CD4-positive, alpha-beta T cell (primary cell): ENCODE results near the gene OR6X1. TPM values are rescaled to one million over a fixed set of nuclear protein-coding genes. Genes with fewer than 3 reads are reported as not detected.

Source experiments
- ATAC-seq: fragments of 200-7000 bp; cut with Tn5 transposase; one replicate; pipeline ENCODE4 v1.10.0; 2022; ENCODE audit warnings: mild to moderate bottlenecking; ENCODE audit not compliant: poor library complexity
- CTCF ChIA-PET: fragments of 350-600 bp; sonication (Branson Sonifier 250); formaldehyde crosslinking; loops from one replicate; lab custom pipeline; 2021; ENCODE audit warnings: antibody characterized with exemption, inconsistent platforms; lab: Charles Lee
- POLR2A ChIA-PET: fragments of 350-600 bp; sonication (Branson Sonifier 250); formaldehyde crosslinking; loops from one replicate; lab custom pipeline; 2021; ENCODE audit warnings: antibody characterized with exemption, inconsistent platforms; lab: Charles Lee
- DNase-seq, 14 experiments: peaks; one replicate each; pipeline ENCODE4 v3.0.0-alpha.2; 2013 to 2020; ENCODE audit warnings: mixed read lengths in 2 of 14
- H3K27ac ChIP-seq, 2 donors: one replicate each; pipeline versions ENCODE4 v1.5.1 to v1.7.0; 2013; ENCODE audit warnings: low read length in 2 of 2, low read depth in 1 of 2, mild to moderate bottlenecking in 1 of 2
- H3K27me3 ChIP-seq, 2 experiments: 1 replicate in 1 of 2; 2 replicates in 1 of 2; pipeline versions ENCODE4 v1.6.1 to v1.7.0; 2013; ENCODE audit warnings: low read length in 2 of 2, control low read depth in 1 of 2, mild to moderate bottlenecking in 1 of 2, moderate library complexity in 1 of 2; ENCODE audit not compliant: insufficient read depth in 2 of 2, control insufficient read depth in 1 of 2
- H3K36me3 ChIP-seq: one replicate; pipeline ENCODE4 v1.6.1; 2013; ENCODE audit warnings: low read length, control low read depth; ENCODE audit not compliant: insufficient read depth
- H3K4me1 ChIP-seq: one replicate; pipeline ENCODE4 v1.6.1; 2013; ENCODE audit warnings: low read length, control low read depth; ENCODE audit not compliant: insufficient read depth
- H3K4me3 ChIP-seq: one replicate; pipeline ENCODE4 v1.5.1; 2013; ENCODE audit warnings: mild to moderate bottlenecking, low read length, moderate library complexity
- H3K9me3 ChIP-seq, 2 experiments: 1 replicate in 1 of 2; 2 replicates in 1 of 2; pipeline versions ENCODE4 v1.6.1 to v1.7.0; 2013; ENCODE audit warnings: low read length in 2 of 2, mild to moderate bottlenecking in 2 of 2, control low read depth in 1 of 2, moderate library complexity in 1 of 2; ENCODE audit not compliant: control insufficient read depth in 1 of 2, insufficient read depth in 1 of 2
- H3K27ac Mint-ChIP-seq: one replicate; pipeline ENCODE4 v1.8.0; 2020; ENCODE audit warnings: mixed read lengths
- H3K27me3 Mint-ChIP-seq: one replicate; pipeline ENCODE4 v1.8.0; 2021; ENCODE audit warnings: mixed read lengths
- H3K36me3 Mint-ChIP-seq: one replicate; pipeline ENCODE4 v1.8.0; 2021; ENCODE audit warnings: low read depth, mixed read lengths
- H3K4me1 Mint-ChIP-seq: one replicate; pipeline ENCODE4 v1.8.0; 2021; ENCODE audit warnings: low read depth, mixed read lengths
- H3K4me3 Mint-ChIP-seq: one replicate; pipeline ENCODE4 v1.8.0; 2020; ENCODE audit warnings: mild to moderate bottlenecking, mixed read lengths
- H3K9me3 Mint-ChIP-seq: one replicate; pipeline ENCODE4 v1.8.0; 2020; ENCODE audit warnings: mixed read lengths
- intact Hi-C, 2 experiments: fragments of 100-400 bp; cut with DNase I in 1 of 2; cut with micrococcal nuclease in 1 of 2; formaldehyde crosslinking; loops; one replicate each; pipeline versions ENCODE4 v1.15.1 to v1.9.0; 2023 to 2025; cut with DNase I, micrococcal nuclease
- total RNA-seq, 174 experiments: library from RNA in 2 of 174; stranded (reverse) in 2 of 174; gene quantifications; one replicate each; pipeline ENCODE4 v1.2.3 and lab custom pipeline; 2021 to 2026
- TF ChIP-seq, protein P1 (sequence below): fragments of 200-600 bp; IDR thresholded peaks from one replicate; pipeline ENCODE4 v1.8.0; 2022; ENCODE audit warnings: antibody characterized with exemption, mild to moderate bottlenecking

The OR6X1 gene
- total RNA-seq, 2 experiments from 2014 or later, result not detected

DNA sequence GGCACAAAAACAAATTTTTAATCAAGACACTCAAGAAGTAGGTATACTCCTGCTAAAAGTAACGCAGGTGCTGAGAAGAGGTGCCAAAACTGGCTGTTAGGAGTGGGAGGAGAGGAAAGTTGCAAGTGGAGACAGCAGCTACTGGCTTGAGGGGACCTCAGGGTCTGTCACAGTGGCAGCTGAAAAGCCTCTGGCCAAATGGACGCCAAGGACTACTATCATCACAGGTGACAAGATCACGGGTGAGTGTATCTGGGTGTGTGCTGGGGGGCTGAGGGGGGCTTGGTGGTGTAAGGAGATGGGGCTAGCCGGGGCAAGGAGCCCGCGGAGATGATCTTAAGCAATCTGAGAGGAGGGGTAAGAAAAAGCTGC lies 13.5 kb downstream of the OR6X1 start:
- ChIA-PET POLR2A (no interaction called here), CTCF (no interaction called here)
- no peaks in the 10 kb centered on the region for H3K27me3 ChIP-seq
- intact Hi-C loops, result loop anchor here in 1 of 2 experiments (5.0 to 10.0 kb wide), 6 partner anchors 306 to 1212 kb away; partner anchors contain the start of genes CCDC15, ESAM, GRAMD1B and VWA5A
- Mint-ChIP-seq H3K9me3 (no peaks in the 10 kb centered on the region), H3K4me3 (peak overlapping the region; percentile 97), H3K36me3 (peaks cover 40% of the 10 kb centered on the region), H3K27ac (peak overlapping the region; percentile 86), H3K4me1 (peaks cover 47% of the 10 kb centered on the region), H3K27me3 (peaks cover 4% of the 10 kb centered on the region)
- TF ChIP-seq, protein P1, sequence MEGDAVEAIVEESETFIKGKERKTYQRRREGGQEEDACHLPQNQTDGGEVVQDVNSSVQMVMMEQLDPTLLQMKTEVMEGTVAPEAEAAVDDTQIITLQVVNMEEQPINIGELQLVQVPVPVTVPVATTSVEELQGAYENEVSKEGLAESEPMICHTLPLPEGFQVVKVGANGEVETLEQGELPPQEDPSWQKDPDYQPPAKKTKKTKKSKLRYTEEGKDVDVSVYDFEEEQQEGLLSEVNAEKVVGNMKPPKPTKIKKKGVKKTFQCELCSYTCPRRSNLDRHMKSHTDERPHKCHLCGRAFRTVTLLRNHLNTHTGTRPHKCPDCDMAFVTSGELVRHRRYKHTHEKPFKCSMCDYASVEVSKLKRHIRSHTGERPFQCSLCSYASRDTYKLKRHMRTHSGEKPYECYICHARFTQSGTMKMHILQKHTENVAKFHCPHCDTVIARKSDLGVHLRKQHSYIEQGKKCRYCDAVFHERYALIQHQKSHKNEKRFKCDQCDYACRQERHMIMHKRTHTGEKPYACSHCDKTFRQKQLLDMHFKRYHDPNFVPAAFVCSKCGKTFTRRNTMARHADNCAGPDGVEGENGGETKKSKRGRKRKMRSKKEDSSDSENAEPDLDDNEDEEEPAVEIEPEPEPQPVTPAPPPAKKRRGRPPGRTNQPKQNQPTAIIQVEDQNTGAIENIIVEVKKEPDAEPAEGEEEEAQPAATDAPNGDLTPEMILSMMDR, result no peak
- peaks cover 19% of the 10 kb centered on the region for H3K4me1 ChIP-seq
- peak overlapping the region; percentile 33 to 61 for H3K27ac ChIP-seq
- peak overlapping the region; percentile 98 for H3K4me3 ChIP-seq
- DNase-seq (peak in 1 of 14 experiments; percentile 1), ATAC-seq (no peak)
- no peaks in the 10 kb centered on the region for H3K9me3 ChIP-seq
- peaks cover 12% of the 10 kb centered on the region for H3K36me3 ChIP-seq

DNA sequence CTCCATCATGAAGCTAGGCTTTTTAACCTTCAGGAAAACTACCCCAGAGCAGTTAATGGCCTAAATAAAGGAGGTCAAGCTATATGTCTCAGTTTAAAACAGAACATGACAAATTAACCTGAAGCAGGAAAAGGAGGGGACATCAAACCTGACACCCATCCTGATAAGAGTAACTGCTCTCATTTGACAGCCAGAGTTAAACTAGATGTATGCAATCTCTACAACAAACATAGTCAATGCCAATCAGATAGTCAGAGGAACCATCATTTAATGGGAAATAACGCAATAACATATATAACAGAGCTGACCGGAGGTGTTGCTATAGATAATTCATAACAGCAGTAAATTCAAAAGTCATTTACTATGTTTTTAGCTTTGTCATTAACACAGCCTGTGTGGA lies 15.9 kb downstream of the OR6X1 start:
- no peaks in the 10 kb centered on the region for H3K9me3 ChIP-seq
- H3K4me3 ChIP-seq, result no peak overlapping the region
- Mint-ChIP-seq H3K27me3 (no peaks in the 10 kb centered on the region), H3K4me3 (peak overlapping the region; percentile 2), H3K9me3 (no peaks in the 10 kb centered on the region), H3K4me1 (peaks cover 56% of the 10 kb centered on the region), H3K27ac (no peak overlapping the region), H3K36me3 (peaks cover 62% of the 10 kb centered on the region)
- ChIA-PET CTCF (interaction anchor here (0.9 kb wide), 1 partner anchor 9 kb away, joined by 3 read pairs; no protein-coding TSS in a partner anchor), POLR2A (no interaction called here)
- TF ChIP-seq, protein P1, result no peak
- H3K27me3 ChIP-seq, result no peaks in the 10 kb centered on the region
- H3K4me1 ChIP-seq, result peaks cover 19% of the 10 kb centered on the region
- intact Hi-C loops, result no loop called here
- DNase-seq (no peak), ATAC-seq (no peak)
- H3K36me3 ChIP-seq, result peaks cover 32% of the 10 kb centered on the region
- H3K27ac ChIP-seq, result no peak overlapping the region

DNA sequence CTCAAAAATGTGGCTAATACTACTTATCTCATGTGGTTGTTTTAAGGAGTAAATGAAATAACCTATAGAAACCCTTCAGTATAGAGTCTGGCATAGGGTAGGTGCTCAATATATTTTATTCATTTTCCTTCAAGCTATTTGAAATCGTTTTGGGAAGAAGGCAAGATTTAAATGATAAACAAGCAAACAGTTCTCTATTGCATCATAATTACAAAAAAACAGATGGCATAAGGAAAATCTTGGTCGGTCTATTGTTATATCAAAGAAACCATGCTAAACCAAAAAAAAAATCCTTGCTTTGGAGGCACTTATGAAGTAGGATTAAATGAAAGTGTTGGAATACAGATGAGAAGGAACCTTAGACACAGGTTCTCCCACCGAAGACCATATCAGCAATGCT lies 17.5 kb downstream of the OR6X1 start:
- Mint-ChIP-seq H3K9me3 (no peaks in the 10 kb centered on the region), H3K36me3 (peaks cover 59% of the 10 kb centered on the region), H3K4me3 (no peak overlapping the region), H3K27me3 (no peaks in the 10 kb centered on the region), H3K27ac (no peak overlapping the region), H3K4me1 (peaks cover 46% of the 10 kb centered on the region)
- DNase-seq (no peak), ATAC-seq (no peak)
- CTCF ChIA-PET, result no interaction called here
- TF ChIP-seq, protein P1, result no peak
- POLR2A ChIA-PET, result no interaction called here
- Histone ChIP-seq H3K27ac (no peak overlapping the region), H3K4me3 (no peak overlapping the region), H3K27me3 (no peaks in the 10 kb centered on the region), H3K36me3 (peaks cover 32% of the 10 kb centered on the region), H3K4me1 (peaks cover 11% of the 10 kb centered on the region), H3K9me3 (no peaks in the 10 kb centered on the region)
- intact Hi-C loops, result no loop called here
